Measurements from ENCODE around the gene AHCYL1.
"Not testable (repeated sequence)": the region's sequence is repeated elsewhere in the genome, so short reads cannot be mapped to it uniquely, and the experiment has no call there.

AHCYL1 gene

GRCh38 chr1:110003747-110004428 is 19.3 kb downstream of the AHCYL1 start:
- H3K4me1 Mint-ChIP-seq, result peaks cover 29% of the 10 kb centered on the region
- peaks cover 11% of the 10 kb centered on the region for H3K36me3 Mint-ChIP-seq
- H3K27ac Mint-ChIP-seq, result peak overlapping the region; percentile 73

DNA sequence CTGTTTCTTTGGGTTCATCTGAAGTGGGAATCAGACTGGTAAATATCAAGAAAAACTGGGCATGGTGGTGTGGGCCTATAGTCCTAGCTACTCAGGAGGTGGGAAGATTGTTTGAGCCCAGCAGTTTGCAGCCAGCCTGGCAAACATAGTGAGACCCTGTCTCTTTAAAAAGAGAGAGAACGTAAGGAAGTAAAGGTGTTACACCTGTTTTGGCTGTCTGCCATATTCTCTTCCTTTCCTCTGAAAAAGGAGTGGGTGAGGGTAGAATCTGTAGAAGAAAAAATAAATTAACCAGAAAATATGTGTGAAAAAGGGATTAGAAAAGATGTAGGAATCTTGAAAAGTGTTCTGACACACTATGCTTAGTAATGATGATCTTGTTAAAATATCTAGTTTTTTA is 20.0 kb downstream of the AHCYL1 start:
- peaks cover 29% of the 10 kb centered on the region for H3K4me1 Mint-ChIP-seq
- peak overlapping the region; percentile 47 for H3K4me3 Mint-ChIP-seq
- peaks cover 18% of the 10 kb centered on the region for H3K36me3 Mint-ChIP-seq
- DNase-seq (ENCODE audit: low spot score in 2 of 2) (no peak), ATAC-seq (no peak)
- H3K9me3 Mint-ChIP-seq, result no peaks in the 10 kb centered on the region
- H3K27ac Mint-ChIP-seq, result peak overlapping the region; percentile 73

More at GRCh38 chr1:110003747-110004428, 19.3 kb downstream of the AHCYL1 start:
- DNase-seq (ENCODE audit: low spot score in 2 of 2) (peak in 1 of 2 donors; percentile 61), ATAC-seq (peak; percentile 93)
- no peaks in the 10 kb centered on the region for H3K9me3 Mint-ChIP-seq
- peak overlapping the region; percentile 47 for H3K4me3 Mint-ChIP-seq

- H3K9me3 Mint-ChIP-seq, result no peaks in the 10 kb centered on the region
Measured at GRCh38 chr1:110005971-110006370, 21.4 kb downstream of the AHCYL1 start.

GRCh38 chr1:110006516-110006915 is 22.0 kb downstream of the AHCYL1 start:
- DNase-seq (ENCODE audit: low spot score in 2 of 2), result no peak
- Mint-ChIP-seq H3K36me3 (peaks cover 36% of the 10 kb centered on the region), H3K4me3 (no peak overlapping the region), H3K27ac (no peak overlapping the region), H3K9me3 (no peaks in the 10 kb centered on the region), H3K4me1 (peaks cover 29% of the 10 kb centered on the region)
- no peak for ATAC-seq

More at GRCh38 chr1:110005971-110006370, 21.4 kb downstream of the AHCYL1 start:
- peaks cover 29% of the 10 kb centered on the region for H3K4me1 Mint-ChIP-seq
- peaks cover 30% of the 10 kb centered on the region for H3K36me3 Mint-ChIP-seq
- no peak for DNase-seq (ENCODE audit: low spot score in 2 of 2)
- no peak overlapping the region for H3K27ac Mint-ChIP-seq
- ATAC-seq, result no peak
- no peak overlapping the region for H3K4me3 Mint-ChIP-seq

DNA sequence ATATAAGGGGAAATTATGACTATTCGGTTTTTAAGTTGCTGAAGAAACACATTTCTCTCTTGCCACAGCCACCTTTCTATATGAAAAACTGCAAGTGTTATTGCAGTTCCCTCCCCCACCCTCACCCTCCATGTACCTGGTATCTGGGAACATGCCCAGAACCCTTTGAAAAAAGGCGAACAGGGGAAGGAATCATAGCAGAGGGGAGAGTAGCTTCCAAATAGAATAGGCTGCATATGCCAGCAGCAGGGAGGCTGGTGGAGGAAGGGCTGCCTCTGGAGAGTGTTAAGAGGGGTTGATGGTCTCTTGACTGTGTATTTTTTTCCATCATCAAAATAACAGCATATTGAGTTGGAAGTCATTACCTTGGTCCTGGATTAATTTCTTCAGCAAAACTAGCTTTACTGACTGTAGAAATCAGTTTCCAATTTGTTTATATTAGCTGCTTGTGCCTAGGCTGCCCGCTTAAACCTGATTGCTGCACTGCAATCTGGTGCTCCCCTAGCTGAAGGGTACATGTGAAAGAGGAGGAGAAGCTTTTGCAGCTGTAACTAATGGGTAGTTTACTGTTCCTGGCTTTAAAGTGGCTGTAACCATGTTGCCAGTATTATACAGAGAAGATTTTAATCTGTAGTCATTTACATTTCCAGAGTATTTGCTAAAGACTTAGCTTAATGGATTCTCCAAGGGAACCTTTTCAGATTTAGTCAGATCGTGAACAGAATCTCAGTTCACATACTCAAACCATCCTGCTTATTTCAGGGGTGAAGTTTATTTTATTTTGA is 22.7 kb downstream of the AHCYL1 start:
- Mint-ChIP-seq H3K36me3 (peaks cover 43% of the 10 kb centered on the region), H3K4me3 (no peak overlapping the region), H3K27ac (peak overlapping the region; percentile 70), H3K4me1 (peaks cover 29% of the 10 kb centered on the region), H3K9me3 (no peaks in the 10 kb centered on the region)
- DNase-seq (ENCODE audit: low spot score in 2 of 2) (no peak), ATAC-seq (no peak)

DNA sequence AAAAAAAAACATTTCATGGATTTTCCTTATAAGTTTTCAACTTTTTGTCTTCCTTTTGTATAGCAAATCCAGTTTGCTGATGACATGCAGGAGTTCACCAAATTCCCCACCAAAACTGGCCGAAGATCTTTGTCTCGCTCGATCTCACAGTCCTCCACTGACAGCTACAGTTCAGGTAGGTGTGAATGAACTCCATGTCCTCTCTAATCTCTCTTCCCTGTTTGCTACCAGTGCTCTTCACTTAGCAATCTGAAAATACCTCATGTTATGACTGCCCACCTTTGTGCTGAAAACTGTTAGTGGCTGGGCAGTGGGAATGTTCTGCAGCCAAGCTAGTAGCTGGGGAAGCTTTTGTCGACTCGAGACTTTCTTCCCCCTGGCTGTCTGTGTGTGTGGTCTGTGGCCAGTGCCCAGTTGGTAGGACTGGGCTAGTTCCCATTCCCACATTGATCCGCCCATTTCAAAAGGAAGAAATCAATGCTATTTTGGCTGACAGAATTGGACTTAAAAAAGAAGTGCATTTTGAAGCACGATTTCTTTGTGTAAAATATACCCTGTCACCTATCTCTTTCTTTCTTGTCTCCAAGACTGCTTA is 24.5 kb downstream of the AHCYL1 start:
- Mint-ChIP-seq H3K9me3 (no peaks in the 10 kb centered on the region), H3K27ac (no peak overlapping the region), H3K4me3 (no peak overlapping the region), H3K4me1 (peaks cover 12% of the 10 kb centered on the region), H3K36me3 (peaks cover 61% of the 10 kb centered on the region)
- DNase-seq (ENCODE audit: low spot score in 2 of 2) (no peak), ATAC-seq (no peak)

GRCh38 chr1:110011527-110012041 is 27.0 kb downstream of the AHCYL1 start:
- Mint-ChIP-seq H3K27ac (peak overlapping the region; percentile 23), H3K4me3 (no peak overlapping the region), H3K9me3 (no peaks in the 10 kb centered on the region), H3K4me1 (no peaks in the 10 kb centered on the region), H3K36me3 (peaks cover 82% of the 10 kb centered on the region)
- DNase-seq (ENCODE audit: low spot score in 2 of 2) (no peak), ATAC-seq (peak; percentile 84)

DNA sequence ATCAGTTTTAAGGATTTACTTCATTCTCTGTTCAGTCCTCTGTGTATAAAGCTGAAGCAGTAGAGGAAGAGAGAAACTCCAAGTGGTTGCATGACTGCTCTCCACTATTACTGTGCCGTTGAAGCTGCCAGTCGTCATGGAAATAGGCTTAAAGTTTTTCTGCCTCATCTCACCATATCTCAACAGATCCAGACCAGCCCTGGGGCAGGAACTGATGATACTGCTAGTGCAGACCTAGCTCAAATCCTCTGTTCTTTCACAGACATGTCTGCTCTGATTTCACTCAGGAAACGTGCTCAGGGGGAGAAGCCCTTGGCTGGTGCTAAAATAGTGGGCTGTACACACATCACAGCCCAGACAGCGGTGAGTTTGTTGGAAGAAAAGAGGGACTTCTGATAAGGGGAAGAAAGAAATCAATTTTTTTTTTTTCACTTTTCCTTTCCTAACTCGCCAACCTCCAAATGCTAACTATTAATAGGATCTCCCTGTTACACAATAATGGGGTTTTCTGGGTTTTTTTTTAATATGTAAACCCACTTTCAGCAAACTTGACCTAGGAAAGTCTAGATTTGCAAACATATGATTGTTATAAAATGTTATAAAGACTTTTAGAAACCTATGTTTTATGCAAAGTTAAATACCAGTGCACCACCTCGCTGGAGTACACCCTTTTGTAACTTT is 27.7 kb downstream of the AHCYL1 start:
- no peaks in the 10 kb centered on the region for H3K4me1 Mint-ChIP-seq
- H3K4me3 Mint-ChIP-seq, result no peak overlapping the region
- ATAC-seq, result no peak
- no peak overlapping the region for H3K27ac Mint-ChIP-seq
- DNase-seq (ENCODE audit: low spot score in 2 of 2), result no peak
- peaks cover 89% of the 10 kb centered on the region for H3K36me3 Mint-ChIP-seq
- no peaks in the 10 kb centered on the region for H3K9me3 Mint-ChIP-seq

- no peak for DNase-seq (ENCODE audit: low spot score in 2 of 2)
- Mint-ChIP-seq H3K4me3 (no peak overlapping the region), H3K27ac (no peak overlapping the region), H3K36me3 (peaks cover 100% of the 10 kb centered on the region), H3K4me1 (no peaks in the 10 kb centered on the region), H3K9me3 (no peaks in the 10 kb centered on the region)
- no peak for ATAC-seq
Measured at GRCh38 chr1:110017792-110018191, 33.2 kb downstream of the AHCYL1 start.

DNA sequence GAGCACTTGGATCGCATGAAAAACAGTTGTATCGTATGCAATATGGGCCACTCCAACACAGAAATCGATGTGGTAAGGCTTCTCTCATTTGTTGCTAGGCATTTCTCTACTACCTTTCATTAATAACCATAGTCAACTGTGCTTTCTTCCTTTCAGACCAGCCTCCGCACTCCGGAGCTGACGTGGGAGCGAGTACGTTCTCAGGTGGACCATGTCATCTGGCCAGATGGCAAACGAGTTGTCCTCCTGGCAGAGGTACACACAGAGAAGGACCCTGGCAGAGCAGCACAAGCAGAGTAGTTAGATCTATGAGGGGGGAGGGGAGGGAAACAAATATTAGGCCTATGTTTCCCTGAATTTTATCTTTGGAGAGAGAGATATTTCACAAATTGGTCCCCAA is 33.8 kb downstream of the AHCYL1 start:
- H3K36me3 Mint-ChIP-seq, result peaks cover 100% of the 10 kb centered on the region
- DNase-seq (ENCODE audit: low spot score in 2 of 2) (no peak), ATAC-seq (no peak)
- no peak overlapping the region for H3K27ac Mint-ChIP-seq
- no peak overlapping the region for H3K4me3 Mint-ChIP-seq
- no peaks in the 10 kb centered on the region for H3K4me1 Mint-ChIP-seq
- H3K9me3 Mint-ChIP-seq, result no peaks in the 10 kb centered on the region

GRCh38 chr1:110019770-110020169 is 35.2 kb downstream of the AHCYL1 start:
- DNase-seq (ENCODE audit: low spot score in 2 of 2) (no peak), ATAC-seq (no peak)
- Mint-ChIP-seq H3K9me3 (no peaks in the 10 kb centered on the region), H3K36me3 (peaks cover 95% of the 10 kb centered on the region), H3K4me3 (no peak overlapping the region), H3K27ac (no peak overlapping the region), H3K4me1 (no peaks in the 10 kb centered on the region)

GRCh38 chr1:110021285-110021684 is 36.7 kb downstream of the AHCYL1 start:
- no peak overlapping the region for H3K27ac Mint-ChIP-seq
- peaks cover 86% of the 10 kb centered on the region for H3K36me3 Mint-ChIP-seq
- H3K4me3 Mint-ChIP-seq, result no peak overlapping the region
- DNase-seq (ENCODE audit: low spot score in 2 of 2), result no peak
- H3K4me1 Mint-ChIP-seq, result no peaks in the 10 kb centered on the region
- ATAC-seq, result no peak
- no peaks in the 10 kb centered on the region for H3K9me3 Mint-ChIP-seq

- no peaks in the 10 kb centered on the region for H3K9me3 Mint-ChIP-seq
- no peaks in the 10 kb centered on the region for H3K4me1 Mint-ChIP-seq
- H3K36me3 Mint-ChIP-seq, result peaks cover 52% of the 10 kb centered on the region
- ATAC-seq, result no peak
- H3K27ac Mint-ChIP-seq, result peak overlapping the region; percentile 5
- DNase-seq (ENCODE audit: low spot score in 2 of 2), result no peak
- no peak overlapping the region for H3K4me3 Mint-ChIP-seq
Measured at GRCh38 chr1:110024613-110025012, 40.0 kb downstream of the AHCYL1 start.

DNA sequence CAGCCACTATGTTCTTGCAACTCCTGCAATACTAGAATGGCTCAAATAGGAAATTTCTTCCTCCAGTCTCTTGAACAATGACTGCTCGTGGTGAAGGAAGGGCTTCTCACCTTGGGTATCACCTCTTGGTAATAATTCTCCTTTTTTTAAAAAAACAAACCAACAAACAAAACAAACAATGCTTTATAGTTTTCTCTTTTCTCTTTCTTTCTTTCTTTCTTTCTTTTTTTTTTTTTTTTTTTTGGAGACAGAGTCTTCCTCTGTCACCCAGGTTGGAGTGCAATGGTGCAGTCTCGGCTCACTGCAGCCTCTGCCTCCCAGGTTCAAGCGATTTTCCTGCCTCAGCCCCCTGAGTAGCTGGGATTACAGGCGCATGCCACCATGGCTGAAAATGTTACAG is 46.1 kb downstream of the AHCYL1 start:
- peak overlapping the region; percentile 89 for H3K4me3 Mint-ChIP-seq

DNA sequence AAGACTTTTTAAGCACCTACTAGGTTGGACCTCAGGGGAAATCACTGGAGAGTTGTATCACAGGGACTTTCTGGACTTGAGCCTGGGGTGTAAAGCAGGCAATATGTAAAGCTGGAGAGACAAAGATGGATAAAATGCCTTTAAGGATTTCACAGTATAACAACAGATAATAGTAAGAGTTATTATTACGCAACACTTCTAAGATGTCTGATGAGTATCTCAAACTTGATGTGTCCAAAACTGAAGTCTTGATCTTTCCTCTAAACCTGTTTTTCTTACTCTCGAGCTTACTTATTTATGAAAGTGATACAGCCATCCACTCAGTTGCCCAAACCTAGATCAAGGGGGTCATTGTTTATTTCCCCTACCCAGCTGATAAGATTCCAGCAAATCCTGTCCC is 47.8 kb downstream of the AHCYL1 start:
- no peak overlapping the region for H3K27ac Mint-ChIP-seq
- H3K9me3 Mint-ChIP-seq, result no peaks in the 10 kb centered on the region
- peak overlapping the region; percentile 89 for H3K4me3 Mint-ChIP-seq
- ATAC-seq (no peak), DNase-seq (ENCODE audit: low spot score in 2 of 2) (no peak)
- peaks cover 36% of the 10 kb centered on the region for H3K4me1 Mint-ChIP-seq
- peaks cover 23% of the 10 kb centered on the region for H3K36me3 Mint-ChIP-seq

More for the DNA sequence above, 46.1 kb downstream of the AHCYL1 start:
- Mint-ChIP-seq H3K36me3 (peaks cover 18% of the 10 kb centered on the region), H3K4me1 (peaks cover 35% of the 10 kb centered on the region), H3K27ac (peak overlapping the region; percentile 96)
- H3K9me3 Mint-ChIP-seq, ATAC-seq: not testable (repeated sequence)
- peak in 1 of 2 donors; percentile 57 for DNase-seq (ENCODE audit: low spot score in 2 of 2)

Measured in stimulated activated effector memory CD8-positive, alpha-beta T cell treated with anti-CD3 and anti-CD28 coated beads, Interleukin-12 subunit alpha, Interleukin-12 subunit beta, amount 100 ng/mL, for 72 hours (primary cell).